Measurements from ENCODE around the gene NPTX2.
A peak's percentile ranks its signal among the peaks of the same experiment; 100 is the strongest.
"Not testable (repeated sequence)": the region's sequence is repeated elsewhere in the genome, so short reads cannot be mapped to it uniquely, and the experiment has no call there.

Gene NPTX2, protein sequence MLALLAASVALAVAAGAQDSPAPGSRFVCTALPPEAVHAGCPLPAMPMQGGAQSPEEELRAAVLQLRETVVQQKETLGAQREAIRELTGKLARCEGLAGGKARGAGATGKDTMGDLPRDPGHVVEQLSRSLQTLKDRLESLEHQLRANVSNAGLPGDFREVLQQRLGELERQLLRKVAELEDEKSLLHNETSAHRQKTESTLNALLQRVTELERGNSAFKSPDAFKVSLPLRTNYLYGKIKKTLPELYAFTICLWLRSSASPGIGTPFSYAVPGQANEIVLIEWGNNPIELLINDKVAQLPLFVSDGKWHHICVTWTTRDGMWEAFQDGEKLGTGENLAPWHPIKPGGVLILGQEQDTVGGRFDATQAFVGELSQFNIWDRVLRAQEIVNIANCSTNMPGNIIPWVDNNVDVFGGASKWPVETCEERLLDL

GRCh38 chr7:98617051-98617959, at the start of gene NPTX2:
Gene NPTX2 (plus strand): TSS chr7:98617285. CDS start chr7:98617462, 177 bp downstream.
- DNase-seq = peak; percentile 20

- no peak for DNase-seq
These were observed 49.1 kb upstream of the NPTX2 start for GRCh38 chr7:98567991-98568390.

- no peak for DNase-seq
These were observed 48.2 kb upstream of the NPTX2 start for GRCh38 chr7:98568891-98569290.

DNA sequence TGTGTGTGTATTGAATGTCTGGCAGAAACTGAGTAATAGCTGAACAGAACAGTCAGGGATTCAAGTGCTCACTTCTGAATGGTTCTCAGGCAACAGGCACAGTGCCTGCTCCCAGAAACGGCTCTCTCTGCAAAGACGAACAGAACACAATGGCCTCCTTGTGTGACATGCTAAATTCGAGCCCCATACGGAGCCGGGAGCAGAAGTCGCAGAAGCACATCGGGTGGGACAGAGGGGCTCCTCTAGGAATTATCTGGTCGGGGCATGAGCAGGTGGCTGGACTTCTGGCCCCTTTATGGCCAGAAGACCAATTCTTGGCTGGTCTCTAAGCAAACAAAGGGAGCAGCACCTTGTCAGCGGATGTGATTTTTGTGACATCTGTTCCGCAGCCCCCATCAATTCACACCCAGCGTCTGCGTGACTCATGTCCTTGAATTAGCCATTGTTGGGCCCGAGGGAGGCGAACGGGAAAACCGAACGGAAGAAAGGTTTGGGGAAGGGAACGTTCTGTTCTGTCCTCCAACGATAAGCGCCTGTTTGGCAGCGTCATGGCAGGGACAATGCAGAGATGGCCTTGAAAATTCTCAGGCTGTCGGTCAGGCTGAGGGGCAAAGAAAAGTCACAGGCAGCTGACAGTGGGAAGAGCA, 47.3 kb upstream of the NPTX2 start:
- DNase-seq = no peak

DNA sequence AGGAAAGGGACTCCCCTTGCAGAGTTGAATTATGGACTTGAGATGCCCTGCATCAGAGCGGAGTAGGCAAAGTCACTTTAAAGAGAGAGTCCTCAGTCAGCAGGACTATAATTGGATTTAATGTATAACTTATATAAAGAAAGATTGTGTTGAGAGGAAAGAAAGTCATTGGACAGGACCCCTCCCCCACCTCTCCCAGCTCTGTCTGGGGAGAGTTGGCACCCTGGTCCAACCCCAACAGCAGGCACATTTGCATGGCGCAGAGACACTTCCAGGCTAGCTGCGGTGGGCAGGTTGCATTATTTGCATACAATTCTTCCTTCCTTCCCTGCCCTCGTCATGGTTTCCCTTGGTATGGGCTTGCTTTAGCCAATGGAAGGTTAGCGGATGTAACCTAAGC, 46.1 kb upstream of the NPTX2 start:
- DNase-seq = no peak

DNA sequence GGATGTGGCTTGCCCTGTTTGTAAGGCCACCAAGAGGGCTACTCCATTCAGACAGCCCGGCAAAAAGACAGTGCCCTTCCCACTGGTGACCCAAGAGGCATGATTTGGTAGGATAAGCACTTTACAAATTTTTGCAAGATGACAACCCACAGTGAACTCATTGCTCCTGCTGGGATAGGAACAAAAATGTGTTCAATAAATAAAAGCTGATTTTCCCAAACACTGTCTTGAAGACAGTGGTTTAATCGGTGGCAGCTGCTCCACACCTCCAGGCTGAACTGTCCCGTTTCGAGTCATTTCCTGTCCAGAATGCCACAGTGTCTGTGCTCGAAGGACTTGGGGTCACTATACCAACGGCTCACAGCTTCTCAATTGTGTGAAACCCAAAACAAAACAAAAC, 45.1 kb upstream of the NPTX2 start:
- no peak for DNase-seq

GRCh38 chr7:98572716-98573115, 44.4 kb upstream of the NPTX2 start:
- not testable (repeated sequence) for DNase-seq

DNA sequence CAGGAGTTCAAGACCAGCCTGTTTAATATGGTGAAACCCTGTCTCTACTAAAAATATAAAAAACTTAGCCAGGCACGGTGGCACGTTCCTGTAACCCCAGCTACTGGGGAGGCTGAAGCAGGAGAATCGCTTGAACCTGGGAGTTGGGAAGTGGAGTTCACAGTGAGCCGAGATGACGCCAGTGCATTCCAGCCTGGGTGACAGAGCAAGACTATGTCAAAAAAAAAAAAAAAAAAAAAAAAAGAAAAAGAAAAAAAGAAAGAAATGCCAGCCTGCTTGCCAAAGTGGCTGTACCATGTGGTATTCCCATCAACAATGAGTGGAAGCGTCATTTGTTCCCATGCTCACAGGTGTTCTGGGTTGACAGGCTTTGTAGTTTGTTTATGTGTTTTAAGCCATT, 43.3 kb upstream of the NPTX2 start:
- no peak for DNase-seq

- no peak for DNase-seq
These were observed 41.2 kb upstream of the NPTX2 start for GRCh38 chr7:98575878-98576277.

DNA sequence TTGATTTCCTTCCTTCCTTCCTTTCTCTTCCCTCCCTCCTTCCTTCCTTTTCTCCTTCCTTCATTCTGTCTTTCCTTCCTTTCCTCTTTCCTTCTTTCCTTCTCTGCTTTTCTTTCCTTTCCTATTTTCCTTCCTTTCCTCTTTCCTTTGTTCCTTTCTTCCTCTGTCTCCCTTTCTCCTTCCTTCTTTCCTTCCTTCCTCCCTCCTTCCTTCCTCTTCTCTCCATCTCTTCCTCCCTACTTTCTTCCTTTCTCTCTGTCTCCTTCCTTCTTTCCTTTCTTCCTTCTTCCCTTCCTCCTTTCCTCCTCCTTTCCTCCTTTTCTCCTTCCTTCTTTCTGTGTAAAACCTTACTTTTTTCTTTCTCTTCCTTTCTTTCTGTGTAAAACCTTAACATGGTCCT, 32.3 kb upstream of the NPTX2 start:
- no peak for DNase-seq

DNA sequence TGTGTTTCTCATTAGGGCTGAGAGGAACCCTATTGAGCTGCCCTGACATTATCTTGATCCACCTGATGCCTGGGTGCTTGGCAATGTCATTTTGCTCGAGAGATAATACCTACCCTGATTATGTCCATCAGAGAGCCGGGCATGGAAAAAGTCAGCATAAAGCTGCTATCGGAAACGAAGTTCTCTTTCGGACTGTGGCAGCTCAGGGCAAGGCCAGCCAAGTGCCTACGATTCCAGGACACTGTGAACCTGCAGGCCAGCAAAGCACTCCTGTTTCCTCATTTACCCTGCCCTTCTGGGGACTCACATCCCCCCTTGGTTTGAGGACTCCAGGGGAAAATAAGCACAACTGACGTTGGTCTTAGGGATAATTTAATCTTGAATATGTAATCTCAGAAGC, 25.2 kb upstream of the NPTX2 start:
- DNase-seq = no peak

DNA sequence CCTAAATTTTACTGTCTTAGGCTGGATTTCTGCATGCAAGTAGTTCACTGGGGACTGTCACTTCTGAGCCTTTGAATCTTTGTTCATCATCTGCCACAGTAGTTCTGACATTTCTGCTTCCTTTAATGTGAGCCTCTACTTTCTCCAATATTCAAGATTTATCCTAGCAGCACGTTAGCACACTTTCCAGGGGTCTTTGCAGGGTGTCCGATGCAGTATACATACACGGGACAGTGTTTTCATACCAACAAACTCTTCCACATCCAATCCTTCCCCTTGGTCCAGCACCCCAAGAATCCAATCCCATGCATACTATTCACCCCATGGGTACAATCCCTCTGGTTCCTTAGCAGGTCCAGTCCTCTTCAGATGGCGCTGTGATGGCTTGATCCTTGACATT, 22.7 kb upstream of the NPTX2 start:
- no peak for DNase-seq

GRCh38 chr7:98594787-98595186, 22.3 kb upstream of the NPTX2 start:
- DNase-seq = no peak

- no peak for DNase-seq
These were observed 18.1 kb upstream of the NPTX2 start for GRCh38 chr7:98598846-98599615.

DNA sequence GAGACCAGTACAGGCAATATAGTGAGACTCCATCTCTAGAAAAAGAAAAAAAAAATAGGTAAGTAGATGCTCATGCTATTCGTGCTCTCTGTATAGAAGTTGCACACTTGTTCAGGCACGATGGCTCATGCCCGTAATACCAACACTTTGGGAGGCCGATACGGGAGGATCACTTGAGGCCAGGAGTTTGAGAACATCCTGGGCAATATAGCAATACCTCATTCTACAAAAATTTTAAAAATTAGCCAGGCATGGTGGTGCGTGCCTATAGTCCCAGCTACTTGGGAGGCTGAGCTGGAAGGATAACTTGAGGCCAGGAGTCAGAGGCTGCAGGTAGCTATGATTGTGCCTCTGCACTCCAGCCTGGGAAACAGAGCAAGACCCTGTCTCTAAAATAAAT, 17.2 kb upstream of the NPTX2 start:
- DNase-seq = no peak

DNA sequence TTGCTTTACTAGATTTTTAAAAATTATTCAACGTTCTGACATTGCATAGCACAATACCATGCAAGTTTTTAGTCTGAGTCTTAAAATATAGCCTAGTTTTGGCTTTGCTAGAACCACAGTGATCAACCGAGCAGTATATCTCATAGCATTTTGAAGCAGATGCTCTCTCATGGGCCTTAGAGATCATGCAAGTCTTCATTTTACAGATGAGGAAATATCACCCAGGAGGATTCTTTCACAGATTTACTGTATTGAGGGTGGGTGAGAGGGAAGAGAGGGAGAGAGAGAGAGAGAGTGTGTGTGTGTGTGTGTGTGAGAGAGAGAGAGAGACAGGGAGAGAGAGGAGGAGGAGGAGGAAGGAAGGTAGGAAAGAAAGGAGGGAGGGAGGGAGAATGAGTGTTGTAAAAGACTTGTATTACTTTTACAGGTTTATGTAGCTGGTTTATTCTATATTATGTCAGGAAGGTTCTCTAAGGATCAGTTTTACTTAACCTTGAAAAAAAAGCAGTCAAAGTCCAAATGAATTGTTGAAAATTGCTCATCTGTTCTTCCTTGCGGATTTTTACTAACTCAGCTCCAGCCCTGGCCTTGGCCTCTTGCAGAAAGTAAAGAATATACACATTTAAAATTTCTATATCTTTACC, 14.2 kb upstream of the NPTX2 start:
- DNase-seq = no peak

DNA sequence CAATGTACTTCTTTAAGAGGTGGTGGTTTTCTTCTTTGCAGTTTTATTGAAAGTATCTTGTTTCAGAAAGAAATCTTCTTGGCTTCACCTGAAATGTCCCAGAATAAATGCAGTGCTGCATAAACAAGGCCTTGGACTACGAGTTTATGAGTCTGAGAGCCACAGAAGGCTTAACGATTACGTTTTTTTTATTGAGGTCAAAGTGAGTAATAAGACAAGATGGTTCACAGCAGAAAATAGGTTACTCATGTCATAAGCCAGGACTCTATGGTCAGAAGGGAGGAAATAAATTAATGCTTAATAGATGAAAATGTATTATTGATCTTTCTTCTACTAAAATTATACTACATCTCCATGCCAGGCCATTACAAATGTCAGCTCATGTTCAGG, 13.7 kb upstream of the NPTX2 start:
- no peak for DNase-seq

- peak; percentile 66 for DNase-seq
These were observed 3.3 kb upstream of the NPTX2 start for GRCh38 chr7:98613601-98614425.

GRCh38 chr7:98616381-98617050, 569 bp upstream of the NPTX2 start:
- no peak for DNase-seq

DNA sequence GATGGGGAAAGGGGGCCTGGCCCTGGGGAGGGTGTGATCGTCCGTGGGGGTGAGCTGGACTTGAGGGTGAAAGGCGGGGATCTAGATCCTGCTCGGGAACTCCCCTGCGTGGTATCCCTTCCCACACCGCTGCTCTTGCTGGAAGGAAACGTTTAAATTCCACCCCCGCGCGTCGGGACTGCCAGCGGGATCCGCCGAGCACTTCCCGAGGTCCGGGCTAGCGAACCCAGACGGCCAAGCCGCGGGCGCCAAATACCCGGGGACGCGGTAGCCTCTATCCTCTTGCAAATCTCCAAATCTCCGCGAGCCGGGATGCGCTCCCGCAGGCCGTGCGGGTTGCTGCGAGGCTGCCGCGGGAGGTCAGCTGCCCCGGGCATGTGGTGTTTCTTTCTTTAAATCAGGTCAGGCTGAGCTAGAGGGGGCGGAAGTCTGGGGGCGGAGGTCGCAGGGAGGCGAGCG, 904 bp downstream of the NPTX2 start:
- DNase-seq = no peak

DNA sequence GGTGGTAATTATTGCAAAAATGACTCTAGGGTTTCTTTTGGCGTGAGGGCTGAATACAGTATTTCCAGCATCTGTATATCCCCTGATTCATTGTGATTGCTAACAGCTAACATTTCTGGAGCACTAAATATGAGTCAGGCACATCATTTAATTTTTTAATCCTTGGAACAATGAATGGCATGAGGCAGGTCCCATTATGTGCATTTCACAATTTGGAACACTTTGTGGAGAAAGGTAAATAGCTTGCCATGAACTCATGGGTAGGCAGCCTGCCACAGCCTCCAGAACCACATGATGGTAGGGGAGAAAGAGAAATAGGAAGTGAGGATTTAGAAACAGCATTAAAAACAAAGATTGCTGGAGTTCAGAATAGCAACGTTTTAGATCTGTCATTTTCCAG, 1.7 kb downstream of the NPTX2 start:
- DNase-seq = no peak
